Measurements from ENCODE around the gene C9orf43. TPM values are rescaled to one million over a fixed set of nuclear protein-coding genes. Genes with fewer than 3 reads are reported as not detected.
A peak's percentile ranks its signal among the peaks of the same experiment; 100 is the strongest.
"Not testable (repeated sequence)": the region's sequence is repeated elsewhere in the genome, so short reads cannot be mapped to it uniquely, and the experiment has no call there.

C9orf43 gene
- polyA plus RNA-seq, 3 donors from 2014 or later, result 0.16 TPM; not detected in 2

DNA sequence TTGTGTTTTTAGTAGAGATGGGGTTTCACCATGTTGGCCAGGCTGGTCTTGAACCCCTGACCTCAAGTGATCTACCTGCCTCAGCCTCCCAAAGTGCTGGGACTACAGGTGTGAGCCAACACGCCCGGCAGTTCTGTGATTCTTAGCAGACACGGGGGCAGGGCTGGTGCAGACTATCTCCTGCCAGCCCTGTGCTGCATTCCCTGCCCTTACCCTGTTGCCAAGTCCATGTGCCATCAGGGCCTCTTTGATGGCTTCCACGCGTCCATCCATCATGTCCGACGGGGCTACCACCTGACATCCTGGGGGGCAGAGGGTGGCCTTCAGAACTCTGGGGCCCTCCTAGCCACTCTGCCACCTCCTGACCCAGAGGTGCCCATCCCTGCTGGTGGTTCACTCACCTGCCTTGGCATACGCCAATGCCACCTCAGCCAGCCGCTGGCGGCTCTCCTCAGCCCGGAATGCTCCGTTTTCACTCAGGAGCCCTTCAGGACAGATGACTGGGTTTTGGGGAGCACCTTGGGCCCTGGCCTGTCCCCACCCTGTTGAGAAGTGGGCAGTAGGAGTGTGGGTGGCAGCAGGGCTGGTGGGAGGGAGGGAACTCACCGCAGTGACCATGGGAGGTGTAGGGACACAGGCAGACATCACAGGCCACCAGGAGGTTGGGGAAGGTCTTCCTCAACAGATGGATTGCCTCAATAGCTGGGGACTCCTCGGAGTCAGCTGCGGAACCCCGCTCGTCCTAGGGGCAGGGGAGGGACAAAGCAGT lies 20.2 kb upstream of the C9orf43 start:
- Mint-ChIP-seq H3K27ac (no peak overlapping the region), H3K4me3 (no peak overlapping the region), H3K4me1 (no peaks in the 10 kb centered on the region), H3K36me3 (peaks cover 8 to 45% (median 16%) of the 10 kb centered on the region in 3 donors), H3K27me3 (ENCODE audit: low read depth in 3 of 3) (peaks cover 0 to 3% (median 0%) of the 10 kb centered on the region in 3 donors), H3K9me3 (no peaks in the 10 kb centered on the region)
- DNase-seq, result no peak

DNA sequence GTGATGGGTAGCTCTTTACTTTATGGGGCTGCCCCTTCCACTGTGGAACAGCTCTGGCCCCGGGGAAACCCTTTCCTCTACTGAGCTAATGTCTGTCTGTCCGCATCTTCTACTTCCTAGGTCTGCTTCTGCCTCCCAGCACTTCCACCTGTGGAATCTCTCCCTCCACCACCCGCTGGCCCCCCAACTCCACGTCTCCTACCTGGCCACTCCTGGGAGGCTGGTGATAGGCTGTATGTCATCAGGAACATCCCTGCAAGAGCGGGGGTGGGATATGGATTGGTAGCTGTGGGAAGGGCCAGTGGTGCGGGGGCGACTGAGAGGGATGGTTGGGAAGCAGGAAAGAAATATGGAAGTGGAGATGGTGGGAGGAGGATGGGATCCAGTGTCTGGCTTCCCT lies 18.6 kb upstream of the C9orf43 start:
- no peak overlapping the region for H3K27ac Mint-ChIP-seq
- no peaks in the 10 kb centered on the region for H3K9me3 Mint-ChIP-seq
- peaks cover 8 to 37% (median 14%) of the 10 kb centered on the region in 3 donors for H3K36me3 Mint-ChIP-seq
- peaks cover 0 to 3% (median 0%) of the 10 kb centered on the region in 3 donors for H3K27me3 Mint-ChIP-seq (ENCODE audit: low read depth in 3 of 3)
- no peak overlapping the region for H3K4me3 Mint-ChIP-seq
- H3K4me1 Mint-ChIP-seq, result peaks cover 0 to 3% of the 10 kb centered on the region in 2 donors
- no peak for DNase-seq

DNA sequence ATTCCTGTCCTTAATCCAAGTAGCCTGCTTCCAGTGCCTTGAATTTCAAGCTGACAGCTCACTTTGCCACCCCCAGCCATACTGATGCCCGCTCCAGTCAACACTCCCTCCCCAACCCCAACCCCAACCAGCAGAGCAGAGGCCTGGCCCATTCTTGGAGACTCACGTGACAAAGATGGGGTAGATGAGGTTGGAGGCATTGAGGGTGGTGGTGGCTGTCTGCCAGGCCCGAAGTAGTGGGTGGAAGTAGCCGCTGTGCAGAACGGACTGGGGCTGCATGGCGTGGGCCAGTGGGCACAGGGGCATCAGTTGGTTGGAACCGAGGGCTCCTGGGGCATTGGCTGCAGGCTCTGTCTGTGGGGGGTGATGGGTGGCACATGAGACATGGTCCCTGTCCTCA lies 17.3 kb upstream of the C9orf43 start:
- Mint-ChIP-seq H3K36me3 (peaks cover 0 to 27% (median 6%) of the 10 kb centered on the region in 3 donors), H3K9me3 (no peaks in the 10 kb centered on the region), H3K4me1 (peaks cover 0 to 3% of the 10 kb centered on the region in 2 donors), H3K27ac (no peak overlapping the region), H3K4me3 (no peak overlapping the region), H3K27me3 (ENCODE audit: low read depth in 3 of 3) (peaks cover 0 to 3% (median 0%) of the 10 kb centered on the region in 3 donors)
- no peak for DNase-seq

DNA sequence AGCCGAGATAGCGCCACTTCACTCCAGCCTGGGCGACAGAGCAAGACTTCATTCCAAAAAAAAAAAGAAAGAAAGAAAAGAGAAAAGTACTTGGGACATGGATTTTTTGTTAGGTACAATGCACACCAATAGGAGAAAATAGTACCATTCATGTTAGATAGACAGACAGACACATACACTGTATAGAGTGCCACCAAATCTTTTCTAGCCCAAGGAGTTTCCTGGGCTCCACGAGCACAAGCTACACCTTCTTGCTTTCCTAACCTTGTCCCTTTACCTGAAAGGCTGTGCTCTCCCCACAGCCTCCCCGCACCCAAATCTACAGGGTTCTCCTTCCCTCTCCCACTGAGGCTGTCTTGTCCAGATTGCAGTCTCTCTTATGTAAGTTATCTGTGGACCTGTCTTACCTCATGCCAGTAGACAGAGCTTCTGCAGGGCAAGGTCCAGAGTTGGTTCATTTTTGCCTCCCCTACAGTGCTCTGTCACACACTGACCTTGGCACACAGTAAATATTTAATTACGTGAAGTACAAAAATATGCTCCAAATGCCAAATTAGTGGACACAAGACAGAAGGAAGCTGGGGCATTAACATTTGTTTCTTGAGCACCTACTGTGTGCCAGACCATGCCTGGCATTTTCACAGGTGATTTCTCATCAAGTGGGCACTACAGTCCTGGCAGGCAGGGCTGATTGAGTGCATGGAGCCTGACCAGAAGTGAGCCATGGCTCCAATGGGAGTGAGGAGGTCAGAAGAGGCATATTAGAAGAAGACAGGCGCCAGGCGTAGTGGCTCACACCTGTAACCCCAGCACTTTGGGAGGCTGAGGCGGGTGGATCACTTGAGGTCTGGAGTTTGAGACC lies 15.3 kb upstream of the C9orf43 start:
- Mint-ChIP-seq H3K36me3 (peaks cover 0 to 20% (median 0%) of the 10 kb centered on the region in 3 donors), H3K9me3 (no peaks in the 10 kb centered on the region)
- DNase-seq, result no peak

DNA sequence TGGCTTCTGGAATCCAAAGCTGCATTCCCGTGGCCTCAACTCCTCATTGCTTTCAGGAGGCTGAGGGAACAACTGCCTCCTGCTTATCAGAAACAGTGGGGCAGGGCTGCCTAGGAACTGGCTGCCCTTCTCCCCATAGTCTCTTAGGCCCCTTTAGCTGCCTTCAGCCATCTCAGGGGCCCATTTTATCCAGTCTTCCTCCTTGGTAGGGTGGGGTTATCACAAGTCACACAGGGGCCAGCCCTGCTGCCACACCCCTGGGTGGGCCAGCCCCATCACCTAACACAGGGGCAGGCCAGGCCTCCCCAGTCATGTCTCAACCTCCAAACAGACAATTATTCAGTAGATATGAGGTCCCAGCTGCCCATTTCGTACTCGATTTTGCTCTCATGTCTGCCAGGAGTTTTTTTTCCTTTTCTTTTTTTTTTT lies 13.3 kb upstream of the C9orf43 start:
- no peak overlapping the region for H3K27ac Mint-ChIP-seq
- H3K27me3 Mint-ChIP-seq (ENCODE audit: low read depth in 3 of 3), result peaks cover 2 to 6% (median 2%) of the 10 kb centered on the region in 3 donors
- no peaks in the 10 kb centered on the region for H3K9me3 Mint-ChIP-seq
- H3K36me3 Mint-ChIP-seq, result peaks cover 0 to 13% (median 0%) of the 10 kb centered on the region in 3 donors
- no peak for DNase-seq
- H3K4me3 Mint-ChIP-seq, result no peak overlapping the region
- H3K4me1 Mint-ChIP-seq, result peaks cover 20 to 22% of the 10 kb centered on the region in 2 donors

More for the DNA sequence above, 15.3 kb upstream of the C9orf43 start:
- Mint-ChIP-seq H3K4me3 (no peak overlapping the region), H3K27me3 (ENCODE audit: low read depth in 3 of 3) (peaks cover 0 to 3% (median 0%) of the 10 kb centered on the region in 3 donors), H3K27ac (no peak overlapping the region), H3K4me1 (peaks cover 12 to 14% of the 10 kb centered on the region in 2 donors)

DNA sequence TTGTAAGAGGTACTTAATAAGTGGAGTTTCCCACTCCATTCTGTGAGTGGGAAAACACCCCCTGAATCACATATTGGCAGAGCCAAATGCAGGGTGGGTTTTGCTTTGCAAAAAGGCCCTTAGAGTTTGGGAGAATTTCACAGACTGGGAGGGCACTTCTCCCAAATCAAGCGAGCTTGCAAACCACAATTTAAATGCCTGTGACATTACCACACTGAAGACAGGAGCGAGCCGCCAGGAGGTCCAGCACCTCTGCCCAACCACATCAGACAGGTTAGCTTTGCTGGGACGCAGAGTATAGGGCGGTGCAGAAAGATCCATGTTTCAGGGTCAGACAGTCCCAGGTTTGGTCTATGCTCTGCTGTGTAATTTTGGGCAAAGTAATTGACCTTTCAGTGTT lies 11.8 kb upstream of the C9orf43 start:
- Mint-ChIP-seq H3K4me3 (peak overlapping the region; percentile 30 to 93 (median 73)), H3K27ac (peak overlapping the region in 1 of 6 donors; percentile 35)
- DNase-seq, result no peak

DNA sequence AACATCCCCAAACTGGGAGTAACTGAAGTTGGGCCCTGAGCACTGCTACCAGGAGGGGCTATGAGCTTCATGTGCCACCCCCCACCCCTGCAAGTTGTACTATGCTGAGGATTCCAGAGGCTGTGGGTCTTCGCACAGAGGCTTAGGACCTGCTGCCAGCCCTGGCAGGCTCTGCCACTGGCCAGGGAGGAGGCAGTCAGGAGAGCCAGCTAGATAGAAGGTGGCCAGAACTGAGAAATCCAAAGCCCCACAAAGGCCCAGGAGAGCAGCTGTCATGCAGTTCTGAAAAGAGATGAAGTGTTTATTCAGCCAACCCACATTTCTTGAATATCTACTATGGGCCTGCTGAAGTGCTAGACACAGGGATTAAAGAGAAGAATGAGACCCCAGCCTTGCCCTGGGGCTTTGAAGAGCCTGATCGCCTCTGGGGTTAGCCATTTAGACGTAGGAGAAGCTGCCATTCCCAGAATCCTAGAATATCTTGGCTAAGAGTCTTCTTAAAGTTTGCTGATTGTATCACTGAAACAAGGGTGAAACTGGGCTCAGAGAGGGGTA lies 10.8 kb upstream of the C9orf43 start:
- no peak for DNase-seq
- Mint-ChIP-seq H3K4me1 (peaks cover 20 to 22% of the 10 kb centered on the region in 2 donors), H3K4me3 (peak overlapping the region; percentile 70 to 95 (median 93)), H3K36me3 (peaks cover 0 to 5% (median 0%) of the 10 kb centered on the region in 3 donors), H3K27me3 (ENCODE audit: low read depth in 3 of 3) (peaks cover 2 to 4% (median 2%) of the 10 kb centered on the region in 3 donors), H3K27ac (peak overlapping the region in 4 of 6 donors; percentile 13 to 64 (median 40)), H3K9me3 (no peaks in the 10 kb centered on the region)

More for the DNA sequence above, 11.8 kb upstream of the C9orf43 start:
- Mint-ChIP-seq H3K4me1 (peaks cover 20 to 22% of the 10 kb centered on the region in 2 donors), H3K27me3 (ENCODE audit: low read depth in 3 of 3) (peaks cover 2 to 4% (median 2%) of the 10 kb centered on the region in 3 donors), H3K9me3 (no peaks in the 10 kb centered on the region), H3K36me3 (peaks cover 0 to 5% (median 0%) of the 10 kb centered on the region in 3 donors)

DNA sequence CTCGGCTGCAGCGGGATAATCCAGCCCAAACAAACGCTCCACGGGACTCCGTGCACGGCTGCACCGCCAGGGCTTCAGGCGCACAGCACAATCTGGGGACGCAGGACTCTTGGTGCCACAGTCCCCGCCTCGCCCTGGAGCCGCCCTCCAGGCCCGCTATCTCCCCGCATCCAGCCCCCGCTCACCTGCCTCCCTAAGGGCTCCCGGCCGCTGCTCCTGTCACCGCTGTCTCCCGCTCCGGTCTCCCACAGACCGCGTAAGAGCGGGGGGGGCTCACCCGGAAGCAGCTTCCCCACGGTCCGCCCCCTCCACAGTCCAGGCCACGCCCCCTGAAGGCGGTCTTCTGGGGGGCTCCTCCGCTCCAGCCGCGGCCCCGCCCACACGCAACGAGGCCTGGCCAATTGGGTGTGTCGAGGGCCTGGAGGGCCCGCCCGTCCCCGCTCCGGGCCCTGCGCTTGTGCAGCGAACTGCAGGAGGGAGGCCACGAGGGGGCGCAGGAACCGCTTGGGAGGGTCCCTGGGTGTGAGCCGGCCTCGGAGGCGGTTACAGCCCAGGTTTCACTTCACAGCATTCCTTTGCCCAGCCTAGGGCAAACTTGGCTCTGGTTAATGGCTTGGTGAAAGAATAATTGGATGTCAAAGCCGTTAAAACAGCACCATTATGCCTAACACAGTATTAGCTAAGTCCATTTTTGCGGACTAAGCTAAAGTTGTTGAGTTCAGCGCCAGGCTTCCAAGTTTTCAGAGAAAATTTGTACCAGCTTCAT lies 9.3 kb upstream of the C9orf43 start, which contains the start of gene ALAD:
Gene ALAD (minus strand): TSS at position 258 of the 766 bp plus-strand sequence. CDS start 7,725 bp downstream, outside the sequence.
- Mint-ChIP-seq H3K36me3 (peaks cover 0 to 5% (median 0%) of the 10 kb centered on the region in 3 donors), H3K4me1 (peaks cover 20 to 22% of the 10 kb centered on the region in 2 donors), H3K27me3 (ENCODE audit: low read depth in 3 of 3) (peaks cover 2 to 4% (median 2%) of the 10 kb centered on the region in 3 donors), H3K27ac (peak within 1 kb of the TSS; percentile 65 to 87 (median 83)), H3K9me3 (no peaks in the 10 kb centered on the region), H3K4me3 (peak within 1 kb of the TSS; percentile 93 to 97 (median 95))
- DNase-seq, result peak; percentile 100

DNA sequence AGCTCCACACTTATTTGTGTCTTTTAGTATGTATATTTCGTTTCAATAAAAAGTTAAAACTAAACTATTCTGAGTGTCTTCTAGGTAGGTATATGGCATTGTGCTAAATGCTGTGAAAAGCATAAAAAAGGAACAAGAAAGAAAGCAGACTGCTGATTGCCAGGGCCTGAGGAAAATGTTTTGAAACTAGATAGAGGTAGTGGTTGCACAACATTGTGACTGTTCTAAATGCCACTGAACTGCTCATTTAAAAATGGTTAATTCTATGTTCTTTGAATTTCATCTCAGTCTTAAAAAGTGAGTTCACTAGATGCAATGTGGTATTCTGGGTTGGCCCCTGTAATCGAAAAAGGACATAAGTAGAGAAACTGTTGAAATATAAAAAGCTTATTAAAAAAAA lies 6.9 kb upstream of the C9orf43 start:
- H3K9me3 Mint-ChIP-seq, result no peaks in the 10 kb centered on the region
- H3K27me3 Mint-ChIP-seq (ENCODE audit: low read depth in 3 of 3), result peaks cover 2 to 3% (median 2%) of the 10 kb centered on the region in 3 donors
- H3K4me1 Mint-ChIP-seq, result peaks cover 39 to 40% of the 10 kb centered on the region in 2 donors
- DNase-seq, result no peak
- peak overlapping the region in 2 of 6 donors; percentile 26 to 34 for H3K27ac Mint-ChIP-seq
- no peak overlapping the region for H3K4me3 Mint-ChIP-seq
- H3K36me3 Mint-ChIP-seq, result peaks cover 2 to 5% (median 4%) of the 10 kb centered on the region in 3 donors

DNA sequence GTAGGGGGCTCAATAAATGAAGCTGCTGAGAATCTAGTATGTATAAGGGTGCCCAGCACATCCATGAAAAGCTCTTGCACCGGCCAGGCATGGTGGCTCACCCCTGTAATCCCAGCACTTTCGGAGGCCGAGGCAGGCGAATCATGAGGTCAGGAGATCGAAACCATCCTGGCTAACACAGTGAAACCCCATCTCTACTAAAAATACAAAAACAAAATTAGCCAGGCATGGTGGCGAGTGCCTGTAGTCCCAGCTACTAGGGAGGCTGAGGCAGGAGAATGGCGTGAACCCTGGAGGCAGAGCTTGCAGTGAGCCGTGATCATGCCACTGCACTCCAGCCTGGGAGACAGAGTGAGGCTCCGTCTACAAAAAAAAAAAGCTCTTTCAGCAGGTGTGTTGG lies 4.2 kb upstream of the C9orf43 start:
- H3K36me3 Mint-ChIP-seq, H3K9me3 Mint-ChIP-seq, H3K4me3 Mint-ChIP-seq, DNase-seq: not testable (repeated sequence)
- Mint-ChIP-seq H3K4me1 (peaks cover 48 to 51% of the 10 kb centered on the region in 2 donors), H3K27me3 (ENCODE audit: low read depth in 3 of 3) (peaks cover 3 to 14% (median 6%) of the 10 kb centered on the region in 3 donors), H3K27ac (peak overlapping the region in 4 of 6 donors; percentile 35 to 98 (median 86))

DNA sequence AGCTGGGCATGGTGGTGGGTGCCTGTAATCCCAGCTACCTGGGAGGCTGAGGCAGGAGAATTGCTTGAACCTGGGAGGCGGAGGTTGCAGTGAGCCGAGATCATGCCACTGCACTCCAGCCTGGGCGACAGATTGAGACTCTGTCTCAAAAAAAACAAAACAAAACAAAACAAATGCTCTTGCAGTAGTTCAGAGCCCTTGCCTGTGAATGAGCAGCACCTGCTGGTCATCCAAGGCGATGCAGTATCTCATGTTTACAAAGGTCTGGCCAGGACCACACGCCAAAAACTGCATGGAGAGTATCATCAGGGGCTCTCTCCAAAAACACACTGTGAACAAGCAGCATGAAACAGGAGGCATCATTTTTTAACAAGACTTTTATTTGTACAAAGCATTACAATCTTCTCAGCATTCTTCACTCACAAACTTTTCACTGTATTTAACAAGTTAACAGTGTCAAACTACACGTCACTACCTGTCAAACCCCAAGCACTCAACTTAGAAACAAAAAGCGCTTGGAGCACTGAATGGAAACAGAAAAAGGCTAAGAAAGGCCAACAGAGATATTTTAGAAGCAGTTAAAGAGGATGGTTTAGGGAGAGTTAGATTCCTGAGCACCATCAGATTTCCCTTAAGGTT lies 3.6 kb upstream of the C9orf43 start:
- H3K27me3 Mint-ChIP-seq (ENCODE audit: low read depth in 3 of 3), result peaks cover 3 to 14% (median 6%) of the 10 kb centered on the region in 3 donors
- H3K4me1 Mint-ChIP-seq, result peaks cover 44% of the 10 kb centered on the region in 2 donors
- not testable (repeated sequence) for H3K36me3 Mint-ChIP-seq, H3K9me3 Mint-ChIP-seq
- H3K4me3 Mint-ChIP-seq, result peak overlapping the region in 4 of 5 donors; percentile 58 to 81 (median 70)
- H3K27ac Mint-ChIP-seq, result peak overlapping the region; percentile 75 to 98 (median 84)
- peak; percentile 47 to 61 (median 57) for DNase-seq

DNA sequence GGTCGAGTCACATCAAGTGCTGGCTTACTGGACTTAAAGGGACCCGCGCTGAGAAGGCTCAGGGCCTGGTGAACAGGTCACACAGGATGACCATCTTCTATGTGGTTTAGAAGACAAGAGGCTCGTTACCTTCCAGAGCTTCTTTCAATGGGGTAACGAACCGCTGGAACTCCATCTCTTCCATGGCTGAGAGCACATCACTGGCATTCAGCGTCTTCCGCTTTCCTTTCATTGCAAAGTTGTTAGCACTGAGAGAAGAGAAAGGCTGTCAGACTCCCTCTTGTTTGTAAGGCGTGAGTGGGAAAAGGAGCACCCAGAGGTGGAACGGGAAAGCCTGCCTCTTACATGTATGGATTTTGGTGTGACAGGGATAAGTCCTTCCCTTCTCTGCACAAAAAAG lies 1.1 kb upstream of the C9orf43 start:
- H3K9me3 Mint-ChIP-seq, result no peaks in the 10 kb centered on the region
- H3K4me3 Mint-ChIP-seq, result peak overlapping the region; percentile 93 to 98 (median 96)
- H3K4me1 Mint-ChIP-seq, result peaks cover 44% of the 10 kb centered on the region in 2 donors
- peaks cover 4 to 7% (median 4%) of the 10 kb centered on the region in 3 donors for H3K36me3 Mint-ChIP-seq
- peaks cover 3 to 14% (median 6%) of the 10 kb centered on the region in 3 donors for H3K27me3 Mint-ChIP-seq (ENCODE audit: low read depth in 3 of 3)
- peak overlapping the region; percentile 93 to 98 (median 96) for H3K27ac Mint-ChIP-seq
- DNase-seq, result no peak

Measured in immature natural killer cell (primary cell).